GM12864 (cell line): ENCODE results near the gene CASP14.

Experiments used
- DNase-seq: peaks from one replicate; pipeline ENCODE4 v3.0.0-alpha.2; 2011; ENCODE audit warnings: low read depth
- H3K4me3 ChIP-seq: 2 replicates; pipeline ENCODE4 v1.5.1; 2011; ENCODE audit warnings: mild to moderate bottlenecking, low read depth, low read length, control low read depth
- TF ChIP-seq, protein P1 (sequence below): IDR thresholded peaks from 2 replicates; pipeline ENCODE4 v1.5.1; 2011; ENCODE audit warnings: low read depth, mild to moderate bottlenecking, moderate library complexity, low read length, control low read depth, inconsistent platforms; ENCODE audit errors: missing control alignments

Gene CASP14

DNA sequence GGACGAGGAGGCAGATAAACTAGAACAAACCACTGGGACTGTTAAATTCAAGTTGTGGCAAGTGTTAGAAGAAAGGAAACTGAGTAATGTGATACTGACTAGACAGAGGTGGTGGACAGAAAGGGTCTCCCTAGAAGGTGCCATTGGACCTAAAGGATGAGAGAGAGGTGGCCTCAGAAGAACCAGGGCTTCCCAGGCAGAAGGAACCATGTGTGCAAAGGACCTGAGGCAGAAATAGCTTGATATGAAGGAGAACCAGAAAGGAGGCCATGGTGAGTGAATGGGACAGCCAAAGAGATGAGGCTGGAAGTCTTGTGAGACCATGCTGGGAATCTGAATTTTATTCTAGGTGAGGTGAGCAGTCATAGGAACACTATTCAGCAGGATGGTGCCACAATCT, 55.1 kb downstream of the CASP14 start:
- H3K4me3 ChIP-seq: no peak overlapping the region
- DNase-seq: no peak
- TF ChIP-seq, protein P1, sequence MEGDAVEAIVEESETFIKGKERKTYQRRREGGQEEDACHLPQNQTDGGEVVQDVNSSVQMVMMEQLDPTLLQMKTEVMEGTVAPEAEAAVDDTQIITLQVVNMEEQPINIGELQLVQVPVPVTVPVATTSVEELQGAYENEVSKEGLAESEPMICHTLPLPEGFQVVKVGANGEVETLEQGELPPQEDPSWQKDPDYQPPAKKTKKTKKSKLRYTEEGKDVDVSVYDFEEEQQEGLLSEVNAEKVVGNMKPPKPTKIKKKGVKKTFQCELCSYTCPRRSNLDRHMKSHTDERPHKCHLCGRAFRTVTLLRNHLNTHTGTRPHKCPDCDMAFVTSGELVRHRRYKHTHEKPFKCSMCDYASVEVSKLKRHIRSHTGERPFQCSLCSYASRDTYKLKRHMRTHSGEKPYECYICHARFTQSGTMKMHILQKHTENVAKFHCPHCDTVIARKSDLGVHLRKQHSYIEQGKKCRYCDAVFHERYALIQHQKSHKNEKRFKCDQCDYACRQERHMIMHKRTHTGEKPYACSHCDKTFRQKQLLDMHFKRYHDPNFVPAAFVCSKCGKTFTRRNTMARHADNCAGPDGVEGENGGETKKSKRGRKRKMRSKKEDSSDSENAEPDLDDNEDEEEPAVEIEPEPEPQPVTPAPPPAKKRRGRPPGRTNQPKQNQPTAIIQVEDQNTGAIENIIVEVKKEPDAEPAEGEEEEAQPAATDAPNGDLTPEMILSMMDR: no peak

GRCh38 chr19:15105044-15105443, 55.8 kb downstream of the CASP14 start:
- DNase-seq: no peak
- no peak overlapping the region for H3K4me3 ChIP-seq
- TF ChIP-seq, protein P1: no peak

DNA sequence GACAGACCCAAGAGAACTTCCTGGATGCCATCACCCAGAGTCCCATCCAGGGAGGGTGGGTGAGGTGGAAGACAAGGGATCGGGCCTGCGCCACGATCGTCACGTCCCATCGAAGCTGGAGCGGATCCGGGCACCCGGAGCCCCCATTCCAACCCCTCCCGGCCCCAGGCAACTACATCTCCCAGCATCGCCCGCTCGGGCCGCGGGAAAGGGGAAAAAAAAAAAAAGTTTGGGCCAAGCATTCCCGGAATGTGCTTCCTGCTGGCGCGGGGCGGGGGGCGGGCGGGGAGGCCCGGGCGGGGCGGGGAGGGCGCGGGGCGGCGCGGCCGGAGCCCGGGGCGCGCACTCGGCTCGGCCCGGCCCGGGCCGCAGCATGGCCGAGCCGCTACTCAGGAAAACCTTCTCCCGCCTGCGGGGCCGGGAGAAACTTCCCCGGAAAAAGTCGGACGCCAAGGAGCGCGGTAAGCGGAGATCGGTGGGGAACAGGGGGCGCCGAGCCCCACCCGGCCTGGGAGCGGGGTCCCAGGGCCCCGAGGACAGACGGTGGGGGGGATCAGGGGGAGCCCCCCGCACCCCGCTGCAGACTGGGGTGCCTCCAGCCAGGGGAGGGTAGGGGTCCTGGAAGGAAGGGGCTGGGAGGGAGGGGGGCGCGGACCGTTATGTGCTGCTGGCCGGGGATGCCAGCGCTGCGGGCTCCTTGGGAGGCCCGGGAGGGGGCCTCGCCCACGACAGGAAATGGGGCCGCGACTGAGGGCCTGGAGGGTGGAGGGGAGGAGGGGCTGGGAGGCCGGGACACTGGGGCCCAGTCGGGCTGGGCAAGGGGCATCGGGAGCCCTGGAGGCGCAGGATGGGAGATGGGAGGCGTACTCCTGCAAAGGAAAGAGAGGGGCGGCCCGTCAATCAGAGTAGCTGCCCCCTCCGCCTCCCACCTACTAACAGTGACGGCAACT, 58.1 kb downstream of the CASP14 start, which contains the start of gene SYDE1:
Gene SYDE1, plus strand, starts transcription at position 341 of the 950 bp plus-strand sequence. Its CDS starts 33 bp downstream, at position 374.
- H3K4me3 ChIP-seq: no peak within 1 kb of the TSS
- no peak for DNase-seq
- TF ChIP-seq, protein P1: no peak
